GM12878 (cell line): ENCODE results near the gene DTX1. TPM values are rescaled to one million over a fixed set of nuclear protein-coding genes. Genes with fewer than 3 reads are reported as not detected.

Experiments
- ATAC-seq: fragments of 200-7000 bp; cut with Tn5 transposase; 3 replicates; pipeline ENCODE4 v1.9.1; 2020; ENCODE audit warnings: mild to moderate bottlenecking, moderate library complexity
- BruUV-seq: library from RNA; stranded (reverse); fragments of 400-500 nt; replicated peaks from 2 replicates; lab custom pipeline; 2021; lab: Mats Ljungman, UMichigan
- CTCF ChIA-PET: fragments of 300-600 bp; sonication (Branson Sonifier 250); formaldehyde crosslinking; extraction: SDS; loops from one replicate; lab custom pipeline; 2021; ENCODE audit warnings: inconsistent platforms; lab: Yijun Ruan, JAX
- POLR2A ChIA-PET: fragments of 350-600 bp; formaldehyde crosslinking; extraction: SDS; loops from one replicate; lab custom pipeline; 2021; ENCODE audit warnings: inconsistent platforms; lab: Charles Lee
- RAD21 ChIA-PET: fragments of 300-600 bp; sonication (Branson Sonifier 250); formaldehyde crosslinking; loops from one replicate; lab custom pipeline; 2023; ENCODE audit warnings: antibody characterized with exemption; ENCODE audit not compliant: unreplicated experiment; lab: Charles Lee
- SMC1A ChIA-PET: fragments of 300-600 bp; sonication (Branson Sonifier 250); formaldehyde crosslinking; loops from one replicate; lab custom pipeline; 2023; ENCODE audit not compliant: unreplicated experiment, uncharacterized antibody; lab: Charles Lee
- DNase-seq: peaks from one replicate; pipeline ENCODE4 v3.0.0-alpha.2; 2011; ENCODE audit warnings: low read depth, low spot score
- FAIRE-seq: peaks from 3 replicates; lab custom pipeline; 2011; peaks lifted over from hg19 to GRCh38; lab: Jason Lieb, UNC
- H2AFZ ChIP-seq: 2 replicates; pipeline ENCODE4 v1.6.0; 2011; ENCODE audit warnings: low read depth, low read length, control low read depth; ENCODE audit not compliant: control insufficient read depth
- H3K27ac ChIP-seq: 2 replicates; pipeline ENCODE4 v1.5.1; 2011; ENCODE audit warnings: control low read depth; ENCODE audit not compliant: control insufficient read depth, insufficient read depth
- H3K27me3 ChIP-seq, 2 experiments: replicated peaks in 1 of 2; 2 replicates each; pipeline versions ENCODE4 v1.6.0 to v1.6.1; 2011; ENCODE audit warnings: low read length in 1 of 2; ENCODE audit not compliant: control insufficient read depth in 2 of 2, insufficient read depth in 2 of 2
- H3K36me3 ChIP-seq, 2 experiments: 2 replicates each; pipeline ENCODE4 v1.5.1; 2011; ENCODE audit warnings: low read length in 1 of 2; ENCODE audit not compliant: control insufficient read depth in 2 of 2, insufficient read depth in 2 of 2
- H3K4me1 ChIP-seq: 2 replicates; pipeline ENCODE4 v1.6.1; 2011; ENCODE audit warnings: mild to moderate bottlenecking, low read length, moderate library complexity, mixed read lengths; ENCODE audit not compliant: control insufficient read depth, insufficient read depth
- H3K4me2 ChIP-seq: 2 replicates; pipeline ENCODE4 v1.6.0; 2011; ENCODE audit warnings: control low read depth; ENCODE audit not compliant: control insufficient read depth, insufficient read depth
- H3K4me3 ChIP-seq: fragments of 200-600 bp; sonication (generic); 2 replicates; pipeline ENCODE4 v1.5.1; 2016
- H3K79me2 ChIP-seq: 2 replicates; pipeline ENCODE4 v1.6.0; 2011; ENCODE audit warnings: low read length; ENCODE audit not compliant: control insufficient read depth, insufficient read depth
- H3K9ac ChIP-seq: 2 replicates; pipeline ENCODE4 v1.8.0; 2011; ENCODE audit warnings: low read length, control low read depth, mixed read lengths; ENCODE audit not compliant: control insufficient read depth, insufficient read depth
- H3K9me3 ChIP-seq: replicated peaks from 3 replicates; pipeline ENCODE4 v1.5.1; 2011; ENCODE audit warnings: mild to moderate bottlenecking, low read length; ENCODE audit not compliant: control insufficient read depth, insufficient read depth
- H4K20me1 ChIP-seq: 2 replicates; pipeline ENCODE4 v1.6.0; 2011; ENCODE audit not compliant: control insufficient read depth, insufficient read depth
- CHD4 ChIP-seq: fragments of 200-600 bp; sonication (generic); IDR thresholded peaks from 2 replicates; pipeline ENCODE4 v1.6.1; 2016; ENCODE audit warnings: mild to moderate bottlenecking
- CTCF ChIP-seq, 3 experiments: IDR thresholded peaks in 2 of 3; conservative IDR thresholded peaks in 1 of 3; 2 replicates each; pipeline ENCODE4 v1.5.1; 2011; ENCODE audit warnings: low read depth in 3 of 3, low read length in 3 of 3, mild to moderate bottlenecking in 3 of 3, control low read depth in 2 of 3, moderate library complexity in 2 of 3, inconsistent platforms in 1 of 3, mixed read lengths in 1 of 3; ENCODE audit not compliant: control insufficient read depth in 2 of 3, insufficient read depth in 1 of 3; ENCODE audit errors: extremely low read depth in 1 of 3
- CUX1 ChIP-seq: IDR thresholded peaks from 2 replicates; pipeline ENCODE4 v1.6.1; 2012; ENCODE audit warnings: improper control_type of control experiment, low read depth, low read length; ENCODE audit not compliant: insufficient replicate concordance
- FOS ChIP-seq: IDR thresholded peaks from 3 replicates; pipeline ENCODE4 v1.6.1; 2011; ENCODE audit warnings: borderline replicate concordance; ENCODE audit not compliant: insufficient read length; ENCODE audit errors: extremely low read depth
- IKZF2 ChIP-seq, 2 experiments: fragments of 450-650 bp; IDR thresholded peaks; 2 replicates each; pipeline ENCODE4 v1.6.1; 2017; ENCODE audit warnings: mild to moderate bottlenecking in 2 of 2, moderate library complexity in 2 of 2
- IRF4 ChIP-seq: IDR thresholded peaks from 2 replicates; pipeline ENCODE4 v1.6.1; 2011; ENCODE audit warnings: low read depth, low read length
- MTA2 ChIP-seq: fragments of 450-650 bp; IDR thresholded peaks from 2 replicates; pipeline ENCODE4 v1.6.1; 2016; ENCODE audit warnings: low read depth, mild to moderate bottlenecking, moderate library complexity
- RUNX3 ChIP-seq: IDR thresholded peaks from 2 replicates; pipeline ENCODE4 v1.6.1; 2012; ENCODE audit warnings: low read length, inconsistent platforms
- WRNIP1 ChIP-seq: IDR thresholded peaks from 2 replicates; pipeline ENCODE4 v1.6.1; 2011; ENCODE audit warnings: low read depth, low read length, improper control_type of control experiment, borderline replicate concordance
- ZNF384 ChIP-seq: IDR thresholded peaks from 2 replicates; pipeline ENCODE4 v1.6.1; 2012; ENCODE audit warnings: low read depth, mild to moderate bottlenecking, low read length, improper control_type of control experiment, borderline replicate concordance
- WGBS: methylation state at CpG from one replicate; pipeline ENCODE4 v1.1.6; 2016; ENCODE audit warnings: low lambda C conversion rate; ENCODE audit not compliant: insufficient replicate concordance, insufficient coverage; ENCODE audit errors: missing lambda C conversion rate; 5-methylcytosine and 5-hydroxymethylcytosine counted together
- in situ Hi-C: fragments of 300-500 bp; cut with MboI; formaldehyde crosslinking; loops from 9 replicates; pipeline ENCODE4 v1.14.3; 2018; ENCODE audit warnings: mixed read lengths
- intact Hi-C: fragments of 100-400 bp; cut with micrococcal nuclease; formaldehyde crosslinking; loops from one replicate; pipeline ENCODE4 v1.14.2; 2022; ENCODE audit not compliant: unreplicated experiment
- polyA plus RNA-seq, 11 experiments: library from polyadenylated mRNA; depleted of rRNA in 4 of 11; unstranded in 6 of 11; stranded (reverse) in 5 of 11; fragments of >200 nt; fragmentation: Nextera tagmentation in 4 of 11; fragmentation: Illumina TruSeq in 1 of 11; extraction: Ambion mirVana in 4 of 11; extraction: Trizol in 1 of 11; gene quantifications; 1 replicate in 1 of 11; 2 replicates in 10 of 11; pipeline versions ENCODE4 v1.2.1 to v1.2.3, GENCODE V29; 2011 to 2016; ENCODE audit warnings: inconsistent platforms in 2 of 11, missing spikeins in 2 of 11, low read depth in 1 of 11
- total RNA-seq, 4 experiments: library from RNA; depleted of rRNA in 3 of 4; stranded (reverse); fragments of >200 nt in 3 of 4; fragmentation: Illumina TruSeq in 1 of 4; extraction: Trizol in 1 of 4; gene quantifications; 2 replicates each; pipeline versions ENCODE4 v1.2.1 to v1.2.3, GENCODE V29; 2013 to 2021
- TF ChIP-seq, protein P1 (sequence below): fragments of 450-650 bp; IDR thresholded peaks from 2 replicates; pipeline ENCODE4 v1.6.1; 2016; ENCODE audit warnings: mild to moderate bottlenecking

The DTX1 gene
- total and polyA plus RNA-seq, 10 of the 15 experiments (the other 5 are each of a cell fraction or from before 2014, with no cell fraction given) = 0.09 to 2.8 (median 0.66) TPM

DNA sequence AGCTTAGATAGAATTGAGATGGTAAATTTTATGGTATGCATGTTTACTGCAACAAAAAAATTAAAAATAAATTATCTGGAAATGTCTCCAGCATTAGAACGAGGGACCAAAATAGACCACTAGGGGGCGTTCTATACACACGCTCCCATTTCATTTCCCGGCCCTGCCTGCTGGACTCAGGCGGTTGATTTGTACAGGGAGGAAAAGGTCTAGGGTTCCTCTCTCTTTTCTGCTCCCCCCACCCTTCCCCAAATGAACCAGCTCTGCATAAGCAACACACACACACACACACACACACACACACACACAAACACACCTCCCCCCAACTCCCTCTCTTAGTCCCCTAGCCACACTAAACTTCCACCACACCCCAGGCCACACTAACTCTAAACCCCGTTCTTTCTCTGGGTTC, 7.8 kb upstream of the DTX1 start (continued):
- TF ChIP-seq FOS (no peak), IKZF2 (IDR thresholded peaks at IDR 0.05) (peak; percentile 51; a peak in 3 of 4 replicates), MTA2 (peak; percentile 43; the same call in 1 of the 2 replicates), RUNX3 (0 out of 2 replicates have a peak, but pooled peaks have one; percentile 17), IRF4 (0 out of 2 replicates have a peak, but pooled peaks have one; percentile 54)
- TF ChIP-seq, protein P1, sequence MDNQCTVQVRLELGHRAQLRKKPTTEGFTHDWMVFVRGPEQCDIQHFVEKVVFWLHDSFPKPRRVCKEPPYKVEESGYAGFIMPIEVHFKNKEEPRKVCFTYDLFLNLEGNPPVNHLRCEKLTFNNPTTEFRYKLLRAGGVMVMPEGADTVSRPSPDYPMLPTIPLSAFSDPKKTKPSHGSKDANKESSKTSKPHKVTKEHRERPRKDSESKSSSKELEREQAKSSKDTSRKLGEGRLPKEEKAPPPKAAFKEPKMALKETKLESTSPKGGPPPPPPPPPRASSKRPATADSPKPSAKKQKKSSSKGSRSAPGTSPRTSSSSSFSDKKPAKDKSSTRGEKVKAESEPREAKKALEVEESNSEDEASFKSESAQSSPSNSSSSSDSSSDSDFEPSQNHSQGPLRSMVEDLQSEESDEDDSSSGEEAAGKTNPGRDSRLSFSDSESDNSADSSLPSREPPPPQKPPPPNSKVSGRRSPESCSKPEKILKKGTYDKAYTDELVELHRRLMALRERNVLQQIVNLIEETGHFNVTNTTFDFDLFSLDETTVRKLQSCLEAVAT = peak; percentile 67

DNA sequence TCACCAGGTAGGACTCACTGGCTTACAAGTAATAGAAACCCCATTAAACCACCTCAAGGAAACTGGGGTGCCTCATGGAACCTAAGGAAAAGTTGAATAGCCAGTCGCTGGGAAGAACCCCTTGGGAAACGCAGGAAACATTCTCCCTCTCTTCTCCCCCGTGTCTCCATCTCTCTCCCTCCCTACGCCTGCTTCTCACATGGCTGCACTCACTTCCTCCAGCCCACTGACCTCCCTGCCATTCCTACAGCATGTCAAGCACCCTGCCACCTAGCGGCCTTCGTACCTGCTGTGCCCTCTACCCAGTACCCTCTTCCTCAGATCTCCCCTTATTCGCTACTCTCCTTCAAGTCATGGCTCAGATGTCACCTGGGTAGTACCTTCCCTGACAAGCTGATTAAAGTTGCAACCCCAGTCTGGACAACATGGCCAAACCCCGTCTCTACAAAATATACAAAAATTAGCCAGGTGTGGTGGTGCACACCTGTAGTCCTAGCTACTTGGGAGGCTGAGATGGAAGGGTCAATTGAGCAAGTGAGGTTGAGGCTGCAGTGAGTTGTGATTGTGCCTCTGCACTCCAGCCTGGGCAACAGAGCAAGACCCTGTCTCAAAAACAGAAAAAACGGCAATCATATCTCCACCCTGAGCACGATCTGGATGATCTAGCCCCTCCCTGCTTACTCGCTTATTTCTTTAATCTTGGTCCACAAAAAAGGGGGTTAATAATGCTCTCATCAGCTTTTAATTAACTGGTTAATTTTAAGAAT, 6.4 kb upstream of the DTX1 start:
- FAIRE-seq = peak; percentile 7
- POLR2A ChIA-PET = interaction anchor here (1.2 to 1.6 kb wide), 2 partner anchors 11 to 18 kb away, joined by 5 read pairs; no protein-coding TSS in a partner anchor
- peak; percentile 45 to 64 (median 51) for TF ChIP-seq CTCF (IDR thresholded peaks at IDR 0.05 in 2 of 3, conservative IDR thresholded peaks at IDR 0.05 in 1 of 3; ENCODE audit: control insufficient read depth in 2 of 3, extremely low read depth in 1 of 3, insufficient read depth in 1 of 3, low read depth in 3 of 3, low read length in 3 of 3)
- TF ChIP-seq WRNIP1 = no peak
- TF ChIP-seq CHD4 = no peak
- no peak for TF ChIP-seq CUX1
- no peak for TF ChIP-seq MTA2
- no peak for TF ChIP-seq ZNF384

More for the DNA sequence above, 6.4 kb upstream of the DTX1 start:
- BruUV-seq = no TSS peak
- DNase-seq (no peak), ATAC-seq (peak; percentile 83)
- H3K36me3 ChIP-seq = no peaks in the 10 kb centered on the region
- H2AFZ ChIP-seq = no peak overlapping the region; the same call in 1 of the 2 replicates
- CTCF ChIA-PET = interaction anchor here (0.6 to 5.2 kb wide), 28 partner anchors 11 to 154 kb away, joined by 3 to 121 read pairs (median 4); no protein-coding TSS in a partner anchor
- SMC1A ChIA-PET = interaction anchor here (1.0 to 17.0 kb wide), 10 partner anchors 12 to 150 kb away, joined by 3 to 416 read pairs (median 10); no protein-coding TSS in a partner anchor
- whole genome bisulfite sequencing = 16% methylated on average over 11 of the region's 11 CpGs
- peaks cover 35% of the 10 kb centered on the region for H3K4me1 ChIP-seq
- no peak overlapping the region for H3K4me2 ChIP-seq
- no peak overlapping the region for H3K27ac ChIP-seq
- no peaks in the 10 kb centered on the region for H3K9me3 ChIP-seq
- in situ Hi-C loops = loop anchor here (5.0 to 10.0 kb wide), 3 partner anchors 45 to 127 kb away; no protein-coding TSS in a partner anchor
- RAD21 ChIA-PET = interaction anchor here (1.2 to 5.2 kb wide), 9 partner anchors 20 to 124 kb away, joined by 3 to 50 read pairs (median 7); no protein-coding TSS in a partner anchor
- intact Hi-C loops = loop anchor here (1.0 kb wide), 1 partner anchor 25 kb away; no protein-coding TSS in a partner anchor
- no peaks in the 10 kb centered on the region; the same call in 1 of the 2 replicates for H4K20me1 ChIP-seq
- no peaks in the 10 kb centered on the region; a peak in 1 of 4 replicates for H3K27me3 ChIP-seq
- no peak overlapping the region for H3K9ac ChIP-seq
- no peak overlapping the region for H3K4me3 ChIP-seq
- H3K79me2 ChIP-seq = no peaks in the 10 kb centered on the region
